CD8-positive, alpha-beta memory T cell (primary cell): ENCODE measurements around the gene PPFIBP1. TPM values are rescaled to one million over a fixed set of nuclear protein-coding genes. Genes with fewer than 3 reads are reported as not detected.
"Not testable (repeated sequence)": the region's sequence is repeated elsewhere in the genome, so short reads cannot be mapped to it uniquely, and the experiment has no call there.

Experiments
- CTCF ChIA-PET: fragments of 350-600 bp; sonication (Branson Sonifier 250); formaldehyde crosslinking; loops from one replicate; lab custom pipeline; 2021; ENCODE audit warnings: antibody characterized with exemption; lab: Charles Lee
- POLR2A ChIA-PET: fragments of 350-600 bp; sonication (Branson Sonifier 250); formaldehyde crosslinking; loops from one replicate; lab custom pipeline; 2021; ENCODE audit warnings: antibody characterized with exemption; lab: Charles Lee
- DNase-seq, 5 donors: peaks; one replicate each; pipeline versions ENCODE4 v3.0.0 to v3.0.0-alpha.2; 2020 to 2022; ENCODE audit warnings: mixed read lengths in 1 of 5
- H3K27ac ChIP-seq: one replicate; pipeline ENCODE4 v1.7.0; 2013; ENCODE audit warnings: low read depth, mild to moderate bottlenecking, low read length, moderate library complexity
- H3K27me3 ChIP-seq: 2 replicates; pipeline ENCODE4 v1.7.0; 2013; ENCODE audit warnings: low read length, mild to moderate bottlenecking; ENCODE audit not compliant: insufficient read depth, poor library complexity, severe bottlenecking
- H3K36me3 ChIP-seq: 2 replicates; pipeline ENCODE4 v1.7.0; 2013; ENCODE audit warnings: mild to moderate bottlenecking, low read length, moderate library complexity; ENCODE audit not compliant: insufficient read depth
- H3K4me1 ChIP-seq: 2 replicates; pipeline ENCODE4 v1.7.0; 2013; ENCODE audit warnings: mild to moderate bottlenecking, low read length, moderate library complexity; ENCODE audit not compliant: insufficient read depth
- H3K4me3 ChIP-seq: 2 replicates; pipeline ENCODE4 v1.7.0; 2013; ENCODE audit warnings: mild to moderate bottlenecking, low read length
- H3K9me3 ChIP-seq: 2 replicates; pipeline ENCODE4 v1.7.0; 2013; ENCODE audit warnings: mild to moderate bottlenecking, low read length
- H3K27ac Mint-ChIP-seq, 8 donors: one replicate each; pipeline ENCODE4 v1.8.0; 2020 to 2021; ENCODE audit warnings: mixed read lengths in 8 of 8, mild to moderate bottlenecking in 6 of 8, inconsistent platforms in 3 of 8, moderate library complexity in 3 of 8
- H3K27me3 Mint-ChIP-seq, 2 donors: one replicate each; pipeline ENCODE4 v1.8.0; 2020 to 2021; ENCODE audit warnings: mixed read lengths in 2 of 2, mild to moderate bottlenecking in 1 of 2, moderate library complexity in 1 of 2
- H3K36me3 Mint-ChIP-seq, 3 donors: one replicate each; pipeline ENCODE4 v1.8.0; 2020 to 2021; ENCODE audit warnings: mixed read lengths in 3 of 3, inconsistent platforms in 1 of 3, mild to moderate bottlenecking in 1 of 3
- H3K4me1 Mint-ChIP-seq, 3 donors: one replicate each; pipeline ENCODE4 v1.8.0; 2020 to 2021; ENCODE audit warnings: mixed read lengths in 3 of 3, inconsistent platforms in 1 of 3, mild to moderate bottlenecking in 1 of 3
- H3K4me3 Mint-ChIP-seq, 7 donors: one replicate each; pipeline ENCODE4 v1.8.0; 2020 to 2021; ENCODE audit warnings: mixed read lengths in 7 of 7, mild to moderate bottlenecking in 6 of 7, moderate library complexity in 4 of 7, inconsistent platforms in 2 of 7
- H3K9me3 Mint-ChIP-seq, 5 donors: one replicate each; pipeline ENCODE4 v1.8.0; 2020 to 2022; ENCODE audit warnings: mixed read lengths in 5 of 5, mild to moderate bottlenecking in 3 of 5, moderate library complexity in 2 of 5, inconsistent platforms in 1 of 5
- polyA plus RNA-seq: library from polyadenylated mRNA; unstranded; fragments of 300-500 nt; fragmentation: Illumina TruSeq; gene quantifications from one replicate; pipeline ENCODE4 v1.2.3, GENCODE V29; 2021
- total RNA-seq, 2 experiments: library from RNA; stranded (reverse); gene quantifications; one replicate each; pipeline ENCODE4 v1.2.3, GENCODE V29; 2021

PPFIBP1 gene
- total and polyA plus RNA-seq, 3 experiments from 2014 or later, result 1.2 to 10.7 (median 6.2) TPM

DNA sequence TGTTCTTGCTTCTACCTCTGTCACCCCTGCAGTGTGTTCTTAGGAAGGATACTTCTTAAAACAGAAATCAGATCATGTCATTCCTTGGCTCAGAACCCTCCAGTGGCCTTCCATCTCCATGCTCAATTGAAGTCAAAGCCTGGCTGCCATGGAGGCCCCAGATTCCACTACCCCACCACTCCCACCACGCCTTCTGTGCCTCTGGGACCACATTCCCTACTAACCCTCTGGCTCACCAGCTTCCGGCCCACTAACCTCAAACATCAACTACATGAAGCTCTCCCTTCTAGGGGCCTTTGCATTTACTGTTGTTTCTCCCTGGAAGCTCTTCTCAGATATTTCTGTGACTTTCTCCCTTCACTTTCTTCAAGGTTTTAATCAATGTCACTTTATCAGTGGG lies 96.1 kb downstream of the PPFIBP1 start:
- Mint-ChIP-seq H3K9me3 (no peaks in the 10 kb centered on the region), H3K27me3 (no peaks in the 10 kb centered on the region), H3K4me1 (no peaks in the 10 kb centered on the region), H3K4me3 (no peak overlapping the region), H3K27ac (no peak overlapping the region), H3K36me3 (no peaks in the 10 kb centered on the region)
- no peak for DNase-seq
- POLR2A ChIA-PET, result no interaction called here
- Histone ChIP-seq H3K4me1 (no peaks in the 10 kb centered on the region), H3K9me3 (no peaks in the 10 kb centered on the region), H3K27me3 (no peaks in the 10 kb centered on the region), H3K4me3 (no peak overlapping the region), H3K27ac (no peak overlapping the region), H3K36me3 (no peaks in the 10 kb centered on the region)
- CTCF ChIA-PET, result interaction anchor here (0.6 kb wide), 1 partner anchor 26 kb away, joined by 3 read pairs; no protein-coding TSS in a partner anchor

GRCh38 chr12:27622436-27623195 lies 98.6 kb downstream of the PPFIBP1 start:
- Mint-ChIP-seq H3K4me3 (no peak overlapping the region), H3K27me3 (peaks cover 0 to 3% of the 10 kb centered on the region in 2 donors)
- POLR2A ChIA-PET, result no interaction called here

GRCh38 chr12:27623645-27624044 lies 99.6 kb downstream of the PPFIBP1 start:
- no peaks in the 10 kb centered on the region for H3K27me3 ChIP-seq
- H3K27ac ChIP-seq, result no peak overlapping the region
- no peaks in the 10 kb centered on the region for H3K4me1 Mint-ChIP-seq
- no peaks in the 10 kb centered on the region for H3K4me1 ChIP-seq
- no peaks in the 10 kb centered on the region for H3K9me3 Mint-ChIP-seq
- no peaks in the 10 kb centered on the region for H3K9me3 ChIP-seq
- no peak overlapping the region for H3K27ac Mint-ChIP-seq
- no peaks in the 10 kb centered on the region for H3K36me3 Mint-ChIP-seq
- H3K36me3 ChIP-seq, result no peaks in the 10 kb centered on the region
- no peak for DNase-seq
- ChIA-PET POLR2A (no interaction called here), CTCF (interaction anchor here (1.6 kb wide), 1 partner anchor 19 kb away, joined by 5 read pairs; no protein-coding TSS in a partner anchor)
- H3K4me3 ChIP-seq, result no peak overlapping the region
- no peak overlapping the region for H3K4me3 Mint-ChIP-seq
- peaks cover 0 to 3% of the 10 kb centered on the region in 2 donors for H3K27me3 Mint-ChIP-seq

More at GRCh38 chr12:27622436-27623195, 98.6 kb downstream of the PPFIBP1 start:
- Histone ChIP-seq H3K27ac (no peak overlapping the region), H3K4me1 (no peaks in the 10 kb centered on the region), H3K27me3 (no peaks in the 10 kb centered on the region), H3K4me3 (no peak overlapping the region), H3K36me3 (no peaks in the 10 kb centered on the region), H3K9me3 (no peaks in the 10 kb centered on the region)
- Mint-ChIP-seq H3K36me3 (no peaks in the 10 kb centered on the region), H3K4me1 (no peaks in the 10 kb centered on the region), H3K9me3 (no peaks in the 10 kb centered on the region), H3K27ac (no peak overlapping the region)
- CTCF ChIA-PET, result no interaction called here
- no peak for DNase-seq

DNA sequence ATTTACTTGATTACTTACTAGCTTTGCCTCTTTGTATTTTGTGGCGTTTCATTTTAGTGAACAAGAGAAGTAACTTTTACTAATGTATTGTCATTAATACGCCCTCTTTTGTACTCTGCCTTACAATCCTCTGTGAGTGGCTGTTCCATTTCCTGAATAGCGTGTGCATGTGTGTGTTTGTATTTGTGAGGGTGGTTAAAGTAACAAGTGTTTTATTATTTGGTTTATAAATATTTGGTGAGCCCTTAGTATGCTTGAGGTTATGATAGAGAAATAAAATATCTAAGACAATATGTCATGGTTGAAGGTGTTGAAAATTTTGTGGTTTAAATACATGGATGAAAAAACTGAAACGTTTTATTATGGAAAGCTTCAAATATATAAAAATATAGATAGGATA lies 100.6 kb downstream of the PPFIBP1 start:
- no peak overlapping the region for H3K4me3 ChIP-seq
- H3K36me3 ChIP-seq, result no peaks in the 10 kb centered on the region
- no peak overlapping the region for H3K27ac ChIP-seq
- Mint-ChIP-seq H3K27me3 (peaks cover 0 to 3% of the 10 kb centered on the region in 2 donors), H3K4me1 (no peaks in the 10 kb centered on the region), H3K4me3 (no peak overlapping the region), H3K36me3 (no peaks in the 10 kb centered on the region), H3K9me3 (no peaks in the 10 kb centered on the region), H3K27ac (no peak overlapping the region)
- POLR2A ChIA-PET, result no interaction called here
- CTCF ChIA-PET, result interaction anchor here (1.6 kb wide), 1 partner anchor 20 kb away, joined by 5 read pairs; no protein-coding TSS in a partner anchor
- H3K4me1 ChIP-seq, result no peaks in the 10 kb centered on the region
- no peaks in the 10 kb centered on the region for H3K27me3 ChIP-seq
- DNase-seq, result no peak
- no peaks in the 10 kb centered on the region for H3K9me3 ChIP-seq

- no peak overlapping the region for H3K27ac Mint-ChIP-seq
- no peaks in the 10 kb centered on the region for H3K36me3 Mint-ChIP-seq
- POLR2A ChIA-PET, result no interaction called here
- H3K27me3 Mint-ChIP-seq, result peaks cover 0 to 3% of the 10 kb centered on the region in 2 donors
- no peak overlapping the region for H3K4me3 ChIP-seq
- no peaks in the 10 kb centered on the region for H3K4me1 ChIP-seq
- H3K9me3 ChIP-seq, result no peaks in the 10 kb centered on the region
- no peak overlapping the region for H3K4me3 Mint-ChIP-seq
- no peak overlapping the region for H3K27ac ChIP-seq
- no peaks in the 10 kb centered on the region for H3K9me3 Mint-ChIP-seq
- no peaks in the 10 kb centered on the region for H3K4me1 Mint-ChIP-seq
- CTCF ChIA-PET, result no interaction called here
- no peaks in the 10 kb centered on the region for H3K27me3 ChIP-seq
- no peaks in the 10 kb centered on the region for H3K36me3 ChIP-seq
- DNase-seq, result no peak
Observed at GRCh38 chr12:27627123-27627852, 103.3 kb downstream of the PPFIBP1 start.

DNA sequence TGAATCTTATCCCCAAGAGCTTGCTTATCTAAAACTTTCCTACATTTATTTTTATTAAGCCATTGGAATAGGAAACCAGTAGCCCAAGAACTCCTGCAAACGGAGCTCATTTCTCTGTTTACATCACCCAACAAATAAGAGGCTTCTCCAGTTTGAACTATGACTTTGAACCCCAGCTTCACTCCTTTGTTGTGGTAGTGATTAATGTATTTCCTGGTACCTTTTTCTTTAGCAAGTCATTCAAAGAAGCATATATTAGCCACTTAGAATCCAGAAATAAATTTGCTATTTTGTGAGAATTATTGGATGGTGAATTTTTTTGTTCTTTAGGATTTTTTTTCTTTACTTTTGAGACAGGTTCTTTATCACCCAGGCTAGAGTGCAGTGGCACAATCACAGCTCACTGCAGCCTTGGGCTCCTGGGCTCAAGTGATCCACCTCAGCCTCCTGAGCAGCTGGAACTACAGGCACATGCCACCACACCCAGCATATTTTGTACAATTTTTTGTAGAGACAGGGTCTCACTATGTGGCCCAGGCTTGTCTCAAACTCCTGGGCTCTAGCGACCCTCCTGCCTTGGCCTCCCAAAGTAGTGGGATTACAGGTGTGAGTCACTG lies 104.0 kb downstream of the PPFIBP1 start:
- H3K4me1 Mint-ChIP-seq, H3K27me3 ChIP-seq, H3K27ac ChIP-seq, H3K4me3 ChIP-seq, H3K9me3 ChIP-seq, CTCF ChIA-PET, H3K27ac Mint-ChIP-seq, POLR2A ChIA-PET, H3K36me3 ChIP-seq, H3K4me3 Mint-ChIP-seq, H3K36me3 Mint-ChIP-seq, H3K27me3 Mint-ChIP-seq, H3K9me3 Mint-ChIP-seq, H3K4me1 ChIP-seq, DNase-seq: not testable (repeated sequence)

- H3K36me3 Mint-ChIP-seq, result not testable (repeated sequence)
Observed at GRCh38 chr12:27630219-27630618, 106.2 kb downstream of the PPFIBP1 start.

GRCh38 chr12:27631365-27631764 lies 107.4 kb downstream of the PPFIBP1 start:
- Mint-ChIP-seq H3K27ac (no peak overlapping the region), H3K4me1 (no peaks in the 10 kb centered on the region), H3K36me3 (peaks cover 0 to 1% (median 0%) of the 10 kb centered on the region in 3 donors), H3K27me3 (no peaks in the 10 kb centered on the region), H3K9me3 (no peaks in the 10 kb centered on the region), H3K4me3 (no peak overlapping the region)
- no peak overlapping the region for H3K4me3 ChIP-seq
- ChIA-PET POLR2A (no interaction called here), CTCF (no interaction called here)
- no peaks in the 10 kb centered on the region for H3K36me3 ChIP-seq
- no peak for DNase-seq
- H3K27me3 ChIP-seq, result no peaks in the 10 kb centered on the region
- H3K9me3 ChIP-seq, result no peaks in the 10 kb centered on the region
- no peaks in the 10 kb centered on the region for H3K4me1 ChIP-seq
- H3K27ac ChIP-seq, result no peak overlapping the region

More at GRCh38 chr12:27630219-27630618, 106.2 kb downstream of the PPFIBP1 start:
- CTCF ChIA-PET, H3K27ac ChIP-seq, H3K4me3 ChIP-seq, H3K9me3 ChIP-seq, H3K27me3 ChIP-seq, H3K4me1 ChIP-seq, H3K27me3 Mint-ChIP-seq, POLR2A ChIA-PET, H3K9me3 Mint-ChIP-seq, H3K4me3 Mint-ChIP-seq, H3K36me3 ChIP-seq, H3K4me1 Mint-ChIP-seq, DNase-seq, H3K27ac Mint-ChIP-seq: not testable (repeated sequence)
